PC-9 (cell line): ENCODE measurements around the gene RNF151.

Experiments used
- CTCF ChIP-seq: fragments of 200-600 bp; sonication (generic); conservative IDR thresholded peaks from 2 replicates; pipeline ENCODE4 v1.6.1; 2017; ENCODE audit warnings: mixed run types, antibody characterized with exemption, mild to moderate bottlenecking, moderate library complexity
- EZH2 ChIP-seq: fragments of 200-600 bp; sonication (generic); IDR thresholded peaks from 2 replicates; pipeline ENCODE4 v1.8.0; 2017; ENCODE audit warnings: antibody characterized with exemption, low read depth

- TF ChIP-seq CTCF (no peak), EZH2 (no peak)
Measured at GRCh38 chr16:1990351-1991134, 23.9 kb downstream of the RNF151 start.
